Ovary (tissue), 3 donors: Measurements from ENCODE around the gene UBE2L3.

ENCODE experiments used
- EP300 ChIP-seq: sonication (generic); formaldehyde crosslinking; IDR thresholded peaks from one replicate; pipeline ENCODE4 v1.6.1; 2017; ENCODE audit warnings: antibody characterized with exemption
- POLR2A ChIP-seq: fragments of 450-650 bp; IDR thresholded peaks from one replicate; pipeline ENCODE4 v1.6.1; 2017; ENCODE audit warnings: antibody characterized with exemption, mild to moderate bottlenecking, moderate library complexity
- TF ChIP-seq, protein P1 (sequence below), 3 donors: fragments of 450-650 bp in 2 of 3; fragments of 200-600 bp in 1 of 3; IDR thresholded peaks; one replicate each; pipeline versions ENCODE4 v1.5.1 to v1.8.0; 2016 to 2022; ENCODE audit warnings: antibody characterized with exemption in 3 of 3, mild to moderate bottlenecking in 1 of 3
- donor health status: DM: no; HTN: no; CAD: no.

- TF ChIP-seq, protein P1, sequence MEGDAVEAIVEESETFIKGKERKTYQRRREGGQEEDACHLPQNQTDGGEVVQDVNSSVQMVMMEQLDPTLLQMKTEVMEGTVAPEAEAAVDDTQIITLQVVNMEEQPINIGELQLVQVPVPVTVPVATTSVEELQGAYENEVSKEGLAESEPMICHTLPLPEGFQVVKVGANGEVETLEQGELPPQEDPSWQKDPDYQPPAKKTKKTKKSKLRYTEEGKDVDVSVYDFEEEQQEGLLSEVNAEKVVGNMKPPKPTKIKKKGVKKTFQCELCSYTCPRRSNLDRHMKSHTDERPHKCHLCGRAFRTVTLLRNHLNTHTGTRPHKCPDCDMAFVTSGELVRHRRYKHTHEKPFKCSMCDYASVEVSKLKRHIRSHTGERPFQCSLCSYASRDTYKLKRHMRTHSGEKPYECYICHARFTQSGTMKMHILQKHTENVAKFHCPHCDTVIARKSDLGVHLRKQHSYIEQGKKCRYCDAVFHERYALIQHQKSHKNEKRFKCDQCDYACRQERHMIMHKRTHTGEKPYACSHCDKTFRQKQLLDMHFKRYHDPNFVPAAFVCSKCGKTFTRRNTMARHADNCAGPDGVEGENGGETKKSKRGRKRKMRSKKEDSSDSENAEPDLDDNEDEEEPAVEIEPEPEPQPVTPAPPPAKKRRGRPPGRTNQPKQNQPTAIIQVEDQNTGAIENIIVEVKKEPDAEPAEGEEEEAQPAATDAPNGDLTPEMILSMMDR (IDR thresholded peaks at IDR 0.05), result no peak
- TF ChIP-seq POLR2A (no peak), EP300 (no peak)
These were observed 3.1 kb upstream of the UBE2L3 start for GRCh38 chr22:21564411-21564810.
